T-cell (primary cell): ENCODE data around the gene KREMEN1. TPM values are rescaled to one million over a fixed set of nuclear protein-coding genes. Genes with fewer than 3 reads are reported as not detected.

Experiments
- ATAC-seq, 4 experiments: fragments of 200-7000 bp in 3 of 4; fragments of 150-1000 bp in 1 of 4; cut with Tn5 transposase; replicated peaks in 1 of 4; 1 replicate in 3 of 4; 2 replicates in 1 of 4; pipeline ENCODE4 v1.10.0; 2021; ENCODE audit warnings: moderate library complexity in 3 of 4, mild to moderate bottlenecking in 2 of 4, moderate number of reproducible peaks in 1 of 4
- CTCF ChIA-PET, 2 donors: fragments of 300-600 bp; sonication (Branson Sonifier 250); formaldehyde crosslinking; loops; one replicate each; lab custom pipeline; 2022; ENCODE audit warnings: antibody characterized with exemption in 2 of 2; lab: Charles Lee
- POLR2A ChIA-PET, 2 donors: fragments of 300-600 bp; sonication (Branson Sonifier 250); formaldehyde crosslinking; loops; one replicate each; lab custom pipeline; 2022; ENCODE audit warnings: antibody characterized with exemption in 2 of 2; lab: Charles Lee
- DNase-seq, 35 experiments: peaks; one replicate each; pipeline versions ENCODE4 v3.0.0 to v3.0.0-alpha.2; 2013 to 2023
- H3K27ac ChIP-seq: one replicate; pipeline ENCODE4 v1.5.1; 2013; ENCODE audit warnings: low read length
- H3K27me3 ChIP-seq, 2 experiments: replicated peaks in 1 of 2; 1 replicate in 1 of 2; 2 replicates in 1 of 2; pipeline versions ENCODE4 v1.6.1 to v1.7.0; 2013; ENCODE audit warnings: low read length in 1 of 2, mixed read lengths in 1 of 2; ENCODE audit not compliant: control insufficient read depth in 2 of 2, insufficient read depth in 2 of 2; ENCODE audit errors: extremely low read depth in 1 of 2
- H3K36me3 ChIP-seq, 2 donors: 1 replicate in 1 of 2; 2 replicates in 1 of 2; pipeline versions ENCODE4 v1.6.1 to v1.7.0; 2013; ENCODE audit warnings: low read length in 1 of 2; ENCODE audit not compliant: control insufficient read depth in 2 of 2, insufficient read depth in 1 of 2; ENCODE audit errors: extremely low read depth in 1 of 2
- H3K4me1 ChIP-seq, 2 experiments: 1 replicate in 1 of 2; 2 replicates in 1 of 2; pipeline versions ENCODE4 v1.6.1 to v1.7.0; 2013; ENCODE audit warnings: low read length in 2 of 2, mixed read lengths in 1 of 2; ENCODE audit not compliant: insufficient read depth in 2 of 2, control insufficient read depth in 1 of 2; ENCODE audit errors: extremely low read depth in 1 of 2
- H3K4me3 ChIP-seq, 2 donors: 1 replicate in 1 of 2; 2 replicates in 1 of 2; pipeline versions ENCODE4 v1.5.1 to v1.7.0; 2013; ENCODE audit warnings: mild to moderate bottlenecking in 2 of 2, low read length in 1 of 2, moderate library complexity in 1 of 2; ENCODE audit not compliant: control insufficient read depth in 1 of 2; ENCODE audit errors: extremely low read depth in 1 of 2
- H3K9me3 ChIP-seq: 2 replicates; pipeline ENCODE4 v1.7.0; 2013
- H3K27ac Mint-ChIP-seq, 2 donors: one replicate each; pipeline ENCODE4 v1.8.0; 2020 to 2021; ENCODE audit warnings: mild to moderate bottlenecking in 2 of 2, mixed read lengths in 2 of 2
- H3K27me3 Mint-ChIP-seq, 2 donors: one replicate each; pipeline ENCODE4 v1.8.0; 2021 to 2022; ENCODE audit warnings: mixed read lengths in 2 of 2
- H3K36me3 Mint-ChIP-seq: one replicate; pipeline ENCODE4 v1.8.0; 2021; ENCODE audit warnings: mixed read lengths
- H3K4me1 Mint-ChIP-seq, 3 donors: one replicate each; pipeline ENCODE4 v1.8.0; 2020 to 2022; ENCODE audit warnings: mixed read lengths in 3 of 3, mild to moderate bottlenecking in 1 of 3
- H3K4me3 Mint-ChIP-seq, 3 donors: one replicate each; pipeline ENCODE4 v1.8.0; 2020 to 2022; ENCODE audit warnings: mild to moderate bottlenecking in 3 of 3, mixed read lengths in 3 of 3, moderate library complexity in 3 of 3
- H3K9me3 Mint-ChIP-seq, 3 donors: one replicate each; pipeline ENCODE4 v1.8.0; 2020 to 2022; ENCODE audit warnings: mixed read lengths in 3 of 3
- WGBS: methylation state at CpG from one replicate; pipeline ENCODE4 v1.1.5; 2013; ENCODE audit warnings: missing lambda C conversion rate; ENCODE audit not compliant: insufficient coverage; 5-methylcytosine and 5-hydroxymethylcytosine counted together
- total RNA-seq, 35 experiments: library from RNA in 6 of 35; stranded (reverse) in 6 of 35; fragments of 120-200 nt in 1 of 35; gene quantifications; one replicate each; pipeline versions ENCODE4 v1.2.1 to v1.2.4 and lab custom pipeline; 2013 to 2026

The KREMEN1 gene
- total RNA-seq, 5 donors from 2014 or later (not counting 1 experiment from before 2014, with no cell fraction given), result 0.20 to 0.25 (median 0.20) TPM; not detected in 2

DNA sequence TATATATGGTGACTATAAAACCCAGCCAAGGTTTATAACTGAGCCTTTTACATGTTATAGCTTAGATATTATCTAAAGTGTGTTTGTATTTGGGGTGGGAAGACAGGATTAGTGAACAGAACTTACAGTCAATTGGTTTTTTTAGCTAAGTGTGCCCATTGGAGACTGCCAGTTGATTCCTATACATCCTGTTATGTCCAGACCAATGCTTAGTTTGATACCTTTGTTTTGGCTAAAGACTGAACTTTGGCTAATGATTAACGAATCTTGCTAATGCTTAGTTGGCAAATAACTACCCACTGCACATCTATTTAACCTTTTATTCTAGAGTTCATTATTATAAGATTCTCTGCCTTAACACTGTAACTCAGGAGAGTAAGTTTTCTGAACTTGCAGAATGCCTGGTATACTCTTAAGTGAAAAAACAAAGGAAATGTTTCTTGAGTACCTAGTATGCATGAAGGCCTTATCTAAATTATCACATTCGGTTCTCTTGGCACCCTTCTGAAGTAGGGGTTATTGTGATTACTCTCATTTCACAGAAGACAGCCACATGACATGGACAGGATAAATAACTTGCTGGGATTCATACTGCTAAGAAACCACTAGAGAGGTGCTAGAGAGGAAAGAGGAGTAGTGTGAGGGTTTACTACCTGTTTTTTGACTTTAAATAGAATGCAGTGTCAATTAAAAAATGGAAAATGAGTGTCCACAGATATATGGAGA lies 54.0 kb downstream of the KREMEN1 start:
- Histone ChIP-seq H3K27ac (no peak overlapping the region), H3K27me3 (no peaks in the 10 kb centered on the region), H3K4me3 (no peak overlapping the region), H3K4me1 (no peaks in the 10 kb centered on the region), H3K36me3 (no peaks in the 10 kb centered on the region), H3K9me3 (no peaks in the 10 kb centered on the region)
- no peaks in the 10 kb centered on the region for H3K36me3 Mint-ChIP-seq
- no peak overlapping the region for H3K27ac Mint-ChIP-seq
- ATAC-seq, result no peak
- CTCF ChIA-PET, result no interaction called here
- peaks cover 0 to 4% (median 0%) of the 10 kb centered on the region in 3 donors for H3K9me3 Mint-ChIP-seq
- DNase-seq, result no peak
- WGBS, result no CpG with 5 or more reads among the region's 2 CpGs
- no peaks in the 10 kb centered on the region for H3K4me1 Mint-ChIP-seq
- POLR2A ChIA-PET, result no interaction called here
- no peaks in the 10 kb centered on the region for H3K27me3 Mint-ChIP-seq
- H3K4me3 Mint-ChIP-seq, result no peak overlapping the region

DNA sequence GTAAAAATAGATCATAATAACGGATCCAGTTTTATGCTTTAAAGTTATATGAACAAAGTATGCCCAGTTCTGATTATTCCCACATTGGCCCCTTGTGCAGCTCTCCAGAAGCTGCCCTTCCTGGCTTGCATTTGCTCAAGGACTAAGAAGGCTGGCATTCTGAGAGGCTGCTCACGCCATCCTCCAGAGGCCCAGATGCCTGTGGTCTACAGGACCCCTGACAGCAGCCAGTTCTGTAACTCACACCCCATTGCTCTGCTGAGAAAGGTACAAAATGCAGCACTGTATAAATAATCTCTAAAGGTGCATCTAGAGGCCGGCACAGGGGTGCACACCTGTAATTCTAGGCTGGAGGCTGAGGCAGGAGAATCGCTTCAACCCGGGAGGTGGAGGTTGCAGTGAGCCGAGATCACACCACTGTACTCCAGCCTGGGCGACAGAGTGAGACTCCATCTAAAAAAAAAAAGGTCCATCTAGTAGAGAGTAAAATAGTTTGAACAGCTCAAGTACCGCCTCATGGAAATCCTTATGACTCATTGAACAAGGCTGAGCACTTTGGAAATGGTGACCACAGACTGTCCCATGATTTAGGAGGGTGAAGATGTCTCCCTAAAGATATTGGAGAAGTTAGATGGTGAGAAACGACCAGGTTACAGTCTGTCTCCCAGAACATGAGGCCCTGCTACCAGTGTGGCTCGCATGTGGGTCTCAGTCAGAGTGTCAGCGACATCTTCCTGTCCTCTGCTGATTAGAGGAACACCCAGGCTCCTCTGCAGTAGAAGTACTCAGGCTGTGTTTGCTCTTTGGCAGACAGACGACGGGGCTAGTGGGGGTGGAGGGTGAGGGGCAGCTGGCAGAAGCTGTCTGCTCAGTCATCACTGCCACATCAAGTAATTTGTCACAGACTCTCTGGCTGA lies 56.3 kb downstream of the KREMEN1 start:
- Mint-ChIP-seq H3K4me3 (no peak overlapping the region), H3K36me3 (no peaks in the 10 kb centered on the region), H3K27me3 (peaks cover 3 to 4% of the 10 kb centered on the region in 2 donors), H3K9me3 (peaks cover 0 to 4% (median 3%) of the 10 kb centered on the region in 3 donors), H3K4me1 (no peaks in the 10 kb centered on the region), H3K27ac (no peak overlapping the region)
- DNase-seq (no peak), ATAC-seq (no peak)
- H3K4me3 ChIP-seq, result no peak overlapping the region
- H3K27me3 ChIP-seq, result peaks cover 0 to 2% of the 10 kb centered on the region in 2 experiments
- CTCF ChIA-PET, result no interaction called here
- H3K9me3 ChIP-seq, result no peaks in the 10 kb centered on the region
- POLR2A ChIA-PET, result interaction anchor here in 1 of 2 donors (0.5 kb wide), 1 partner anchor 8 kb away, joined by 3 read pairs; no protein-coding TSS in a partner anchor
- 65% methylated on average over 6 of the region's 13 CpGs for WGBS
- no peaks in the 10 kb centered on the region for H3K36me3 ChIP-seq
- no peaks in the 10 kb centered on the region for H3K4me1 ChIP-seq
- H3K27ac ChIP-seq, result no peak overlapping the region

DNA sequence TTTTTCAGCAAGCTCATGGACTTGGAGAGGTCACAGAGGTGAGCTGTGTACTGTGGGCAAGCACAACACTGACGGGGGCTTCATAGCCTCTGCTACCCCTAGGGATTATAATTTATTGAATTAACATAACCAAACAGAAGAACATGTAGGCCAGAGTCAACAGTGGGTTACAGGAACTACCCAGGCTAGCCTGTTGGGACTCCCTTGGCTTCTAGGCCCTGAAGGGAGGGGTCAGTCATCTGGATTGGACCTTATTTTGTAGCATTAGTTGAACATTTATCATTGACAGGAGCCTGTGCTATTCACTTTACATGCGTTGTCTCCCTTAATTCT lies 56.9 kb downstream of the KREMEN1 start:
- ChIA-PET POLR2A (no interaction called here), CTCF (no interaction called here)
- Mint-ChIP-seq H3K4me3 (no peak overlapping the region), H3K27ac (no peak overlapping the region), H3K27me3 (peaks cover 3 to 10% of the 10 kb centered on the region in 2 donors), H3K4me1 (no peaks in the 10 kb centered on the region), H3K36me3 (no peaks in the 10 kb centered on the region), H3K9me3 (peaks cover 0 to 4% (median 3%) of the 10 kb centered on the region in 3 donors)
- no peaks in the 10 kb centered on the region for H3K36me3 ChIP-seq
- no peaks in the 10 kb centered on the region for H3K9me3 ChIP-seq
- peaks cover 0 to 2% of the 10 kb centered on the region in 2 experiments for H3K27me3 ChIP-seq
- no peak overlapping the region for H3K27ac ChIP-seq
- no peak for DNase-seq
- ATAC-seq, result no peak
- no peak overlapping the region for H3K4me3 ChIP-seq
- no CpG with 5 or more reads among the region's 2 CpGs for WGBS
- H3K4me1 ChIP-seq, result no peaks in the 10 kb centered on the region

DNA sequence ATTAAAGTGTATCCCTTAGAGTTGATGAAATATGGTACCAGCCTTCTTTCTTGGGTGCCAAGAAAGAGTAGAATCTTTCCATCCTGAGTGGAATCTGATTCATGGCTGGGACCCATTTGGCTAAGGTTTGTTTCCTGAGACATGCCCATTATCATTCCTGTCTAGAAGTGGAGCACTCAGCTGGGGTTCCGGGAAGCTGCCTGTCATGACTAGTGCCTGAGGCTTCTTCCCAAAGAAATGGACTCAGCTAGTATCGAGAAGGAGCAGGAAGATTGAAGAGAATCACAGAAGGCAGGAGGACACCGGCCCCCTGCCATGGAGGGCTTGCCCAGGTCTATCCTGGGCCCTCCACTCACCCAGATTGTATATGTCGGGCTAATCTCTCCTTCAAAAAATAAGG lies 57.6 kb downstream of the KREMEN1 start:
- H3K9me3 ChIP-seq, result no peaks in the 10 kb centered on the region
- H3K36me3 ChIP-seq, result no peaks in the 10 kb centered on the region
- 63% methylated on average over 1 of the region's 4 CpGs for WGBS
- no peak overlapping the region for H3K27ac ChIP-seq
- ChIA-PET CTCF (no interaction called here), POLR2A (no interaction called here)
- H3K4me1 ChIP-seq, result no peaks in the 10 kb centered on the region
- H3K27ac Mint-ChIP-seq, result no peak overlapping the region
- H3K4me3 Mint-ChIP-seq, result no peak overlapping the region
- ATAC-seq, result no peak
- H3K27me3 Mint-ChIP-seq, result peaks cover 3 to 16% of the 10 kb centered on the region in 2 donors
- H3K36me3 Mint-ChIP-seq, result no peaks in the 10 kb centered on the region
- DNase-seq, result no peak
- no peak overlapping the region for H3K4me3 ChIP-seq
- peaks cover 0 to 4% (median 3%) of the 10 kb centered on the region in 3 donors for H3K9me3 Mint-ChIP-seq
- H3K4me1 Mint-ChIP-seq, result no peaks in the 10 kb centered on the region
- H3K27me3 ChIP-seq, result peaks cover 0 to 8% of the 10 kb centered on the region in 2 experiments

DNA sequence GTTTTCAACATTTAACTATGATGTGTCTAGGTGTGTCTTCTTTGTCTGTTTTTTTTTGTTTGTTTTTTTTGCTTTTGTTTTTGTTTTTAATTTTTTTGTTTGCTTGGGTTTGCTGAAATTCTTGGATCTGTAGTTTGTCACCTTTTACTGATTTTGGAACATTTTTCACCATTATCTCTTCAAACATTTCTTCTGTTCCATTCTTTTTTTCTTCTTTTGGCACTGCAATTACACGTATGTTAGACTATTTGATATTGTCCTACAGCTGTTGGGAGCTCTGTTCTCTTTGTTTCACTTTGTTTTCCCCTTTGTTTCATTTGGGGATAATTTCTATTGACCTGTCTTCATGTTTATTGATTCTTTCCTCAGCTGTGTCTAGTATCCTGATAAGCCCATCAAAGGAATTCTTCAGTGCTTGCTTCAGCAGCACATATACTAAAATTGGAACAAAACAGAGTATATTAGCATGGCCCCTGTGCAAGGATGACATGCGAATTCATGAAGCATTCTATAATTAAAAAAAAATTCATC lies 60.8 kb downstream of the KREMEN1 start:
- no peak overlapping the region for H3K27ac ChIP-seq
- no peaks in the 10 kb centered on the region for H3K9me3 ChIP-seq
- H3K4me3 Mint-ChIP-seq, result no peak overlapping the region
- H3K27me3 ChIP-seq, result peaks cover 0 to 27% of the 10 kb centered on the region in 2 experiments
- no peak overlapping the region for H3K4me3 ChIP-seq
- no CpG with 5 or more reads among the region's 2 CpGs for WGBS
- H3K27me3 Mint-ChIP-seq, result peaks cover 3 to 20% of the 10 kb centered on the region in 2 donors
- no peaks in the 10 kb centered on the region for H3K4me1 ChIP-seq
- CTCF ChIA-PET, result no interaction called here
- POLR2A ChIA-PET, result no interaction called here
- H3K9me3 Mint-ChIP-seq, result peaks cover 0 to 4% (median 3%) of the 10 kb centered on the region in 3 donors
- ATAC-seq (no peak), DNase-seq (no peak)
- H3K27ac Mint-ChIP-seq, result no peak overlapping the region
- H3K36me3 Mint-ChIP-seq, result no peaks in the 10 kb centered on the region
- H3K36me3 ChIP-seq, result no peaks in the 10 kb centered on the region
- H3K4me1 Mint-ChIP-seq, result no peaks in the 10 kb centered on the region

DNA sequence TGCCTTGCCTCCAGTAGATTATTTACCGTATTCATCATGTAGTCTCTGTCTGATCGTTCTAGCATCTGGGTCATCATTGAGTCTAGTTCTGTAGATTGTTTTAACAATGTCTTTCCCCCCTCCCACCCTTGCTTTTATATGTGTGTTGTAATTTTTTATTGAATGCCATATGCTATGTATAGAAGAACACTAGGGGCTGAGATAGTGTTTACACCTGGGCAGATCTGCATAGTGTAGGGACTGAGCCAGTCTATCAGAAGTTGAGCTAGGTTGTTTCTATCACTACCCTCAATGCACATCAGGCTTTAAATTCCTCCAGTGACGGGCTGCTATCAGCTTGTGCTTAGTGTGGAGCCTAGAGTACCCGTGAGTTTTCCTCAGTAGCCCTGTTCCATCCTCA lies 61.6 kb downstream of the KREMEN1 start:
- no peak overlapping the region for H3K27ac ChIP-seq
- no peak overlapping the region for H3K4me3 ChIP-seq
- Mint-ChIP-seq H3K4me3 (no peak overlapping the region), H3K36me3 (no peaks in the 10 kb centered on the region), H3K27me3 (peaks cover 3 to 20% of the 10 kb centered on the region in 2 donors), H3K27ac (no peak overlapping the region), H3K9me3 (peaks cover 0 to 4% (median 3%) of the 10 kb centered on the region in 3 donors), H3K4me1 (no peaks in the 10 kb centered on the region)
- ChIA-PET CTCF (no interaction called here), POLR2A (no interaction called here)
- H3K27me3 ChIP-seq, result peaks cover 0 to 27% of the 10 kb centered on the region in 2 experiments
- WGBS, result no CpG with 5 or more reads among the region's 4 CpGs
- no peaks in the 10 kb centered on the region for H3K9me3 ChIP-seq
- no peaks in the 10 kb centered on the region for H3K36me3 ChIP-seq
- no peaks in the 10 kb centered on the region for H3K4me1 ChIP-seq
- no peak for ATAC-seq
- no peak for DNase-seq
